ENCODE data around the gene UQCRC2.

DNA sequence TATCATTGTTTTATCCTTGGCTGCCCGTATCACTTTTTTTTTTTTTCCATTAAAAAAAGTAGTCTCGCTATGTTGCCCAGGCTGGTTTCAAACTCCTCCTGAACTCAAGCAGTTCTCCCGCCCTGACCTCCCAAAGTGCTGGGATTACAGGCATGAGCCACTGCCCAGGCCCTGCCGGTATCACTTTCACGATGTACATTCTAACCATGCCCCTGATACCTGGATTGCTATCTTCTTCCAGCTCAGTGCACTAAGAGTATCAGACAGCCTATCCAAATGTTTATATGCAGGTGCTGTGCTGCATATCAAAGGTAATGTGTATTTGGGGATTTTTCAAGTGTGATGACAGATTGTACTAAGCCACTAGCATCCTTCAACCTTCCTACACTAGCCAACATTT, 69.0 kb downstream of the UQCRC2 start:
- TF ChIP-seq TAF1 (IDR thresholded peaks at IDR 0.05; ENCODE audit: borderline replicate concordance, low read depth, low read length) (no peak), POLR2A (IDR thresholded peaks at IDR 0.05; ENCODE audit: low read depth, low read length) (no peak)
